ENCODE measurements around the gene NCOA5. TPM values are rescaled to one million over a fixed set of nuclear protein-coding genes. Genes with fewer than 3 reads are reported as not detected.
A peak's percentile ranks its signal among the peaks of the same experiment; 100 is the strongest.

Gene NCOA5
- total and polyA plus RNA-seq, 3 donors from 2014 or later = 55.6 to 66.2 (median 64.0) TPM

GRCh38 chr20:46021361-46022359 is 68.1 kb downstream of the NCOA5 start:
- 7 to 11% methylated on average over 43 to 63 of the region's 71 CpGs for WGBS, 2 donors
- no peak overlapping the region for H3K27ac ChIP-seq
- H3K4me1 ChIP-seq = no peaks in the 10 kb centered on the region
- intact Hi-C loops (cut with DNase I; ENCODE audit: low total_unique reads) = no loop called here
- no peak for TF ChIP-seq CTCF (IDR thresholded peaks at IDR 0.05)
- no peak for TF ChIP-seq POLR2A (IDR thresholded peaks at IDR 0.05)
- H3K36me3 ChIP-seq (ENCODE audit: low read depth, missing control alignments) = no peaks in the 10 kb centered on the region
- peak overlapping the region; percentile 59 to 72 for H3K4me3 ChIP-seq
- peak; percentile 73 for DNase-seq
- no peaks in the 10 kb centered on the region for H3K9me3 ChIP-seq
- no peaks in the 10 kb centered on the region for H3K27me3 ChIP-seq

- no peak overlapping the region for H3K4me3 ChIP-seq
- WGBS, 2 donors = 69 to 91% methylated on average over 4 of the region's 4 CpGs
- H3K27ac ChIP-seq = no peak overlapping the region
- no peaks in the 10 kb centered on the region for H3K4me1 ChIP-seq
- H3K36me3 ChIP-seq (ENCODE audit: low read depth, missing control alignments) = no peaks in the 10 kb centered on the region
- DNase-seq = no peak
- no peaks in the 10 kb centered on the region for H3K9me3 ChIP-seq
- TF ChIP-seq POLR2A (IDR thresholded peaks at IDR 0.05) = no peak
- TF ChIP-seq CTCF (IDR thresholded peaks at IDR 0.05) = no peak
- H3K27me3 ChIP-seq = no peaks in the 10 kb centered on the region
- intact Hi-C loops (cut with DNase I; ENCODE audit: low total_unique reads) = no loop called here
Observed at GRCh38 chr20:46020555-46020954, 69.2 kb downstream of the NCOA5 start.

GRCh38 chr20:46018611-46019010 is 71.2 kb downstream of the NCOA5 start:
- DNase-seq = no peak
- Histone ChIP-seq H3K4me1 (peaks cover 5% of the 10 kb centered on the region), H3K9me3 (no peaks in the 10 kb centered on the region), H3K4me3 (no peak overlapping the region), H3K27ac (no peak overlapping the region), H3K36me3 (ENCODE audit: low read depth, missing control alignments) (no peaks in the 10 kb centered on the region), H3K27me3 (no peaks in the 10 kb centered on the region)
- intact Hi-C loops (cut with DNase I; ENCODE audit: low total_unique reads) = no loop called here
- no peak for TF ChIP-seq CTCF (IDR thresholded peaks at IDR 0.05)
- 63 to 67% methylated on average over 6 of the region's 6 CpGs for WGBS, 2 donors

GRCh38 chr20:46018112-46018511 is 71.7 kb downstream of the NCOA5 start:
- WGBS, 2 donors = 59 to 68% methylated on average over 4 of the region's 4 CpGs
- no peak overlapping the region for H3K4me3 ChIP-seq
- no peaks in the 10 kb centered on the region for H3K36me3 ChIP-seq (ENCODE audit: low read depth, missing control alignments)
- no peak for DNase-seq
- no peaks in the 10 kb centered on the region for H3K27me3 ChIP-seq
- H3K27ac ChIP-seq = no peak overlapping the region
- no peaks in the 10 kb centered on the region for H3K9me3 ChIP-seq
- intact Hi-C loops (cut with DNase I; ENCODE audit: low total_unique reads) = no loop called here
- TF ChIP-seq CTCF (IDR thresholded peaks at IDR 0.05) (no peak), POLR2A (IDR thresholded peaks at IDR 0.05) (no peak)
- H3K4me1 ChIP-seq = peaks cover 5% of the 10 kb centered on the region
